Ishikawa (cell line): ENCODE data around the gene EEF2K.

Experiments
- CEBPB ChIP-seq: IDR thresholded peaks from 2 replicates; pipeline ENCODE4 v1.6.1; 2012
- CREB1 ChIP-seq: IDR thresholded peaks from 2 replicates; pipeline ENCODE4 v1.6.1; 2012; ENCODE audit warnings: low read depth
- EGR1 ChIP-seq: IDR thresholded peaks from 2 replicates; pipeline ENCODE4 v1.6.1; 2012
- EP300 ChIP-seq: IDR thresholded peaks from 2 replicates; pipeline ENCODE4 v1.6.1; 2012; ENCODE audit warnings: borderline replicate concordance
- FOXM1 ChIP-seq: IDR thresholded peaks from 2 replicates; pipeline ENCODE4 v1.6.1; 2012; ENCODE audit warnings: low read depth, borderline replicate concordance
- MAX ChIP-seq: IDR thresholded peaks from 2 replicates; pipeline ENCODE4 v1.6.1; 2012
- NFIC ChIP-seq: IDR thresholded peaks from 2 replicates; pipeline ENCODE4 v1.6.1; 2012
- RAD21 ChIP-seq: IDR thresholded peaks from 2 replicates; pipeline ENCODE4 v1.6.1; 2012; ENCODE audit warnings: low read depth
- REST ChIP-seq: IDR thresholded peaks from 2 replicates; pipeline ENCODE4 v1.6.1; 2012; ENCODE audit warnings: low read depth, mild to moderate bottlenecking
- TAF1 ChIP-seq: IDR thresholded peaks from 2 replicates; pipeline ENCODE4 v1.6.1; 2012; ENCODE audit warnings: low read depth, mild to moderate bottlenecking
- TCF12 ChIP-seq: IDR thresholded peaks from 2 replicates; pipeline ENCODE4 v1.6.1; 2012; ENCODE audit warnings: low read depth
- TEAD4 ChIP-seq: IDR thresholded peaks from 2 replicates; pipeline ENCODE4 v1.6.1; 2012
- USF1 ChIP-seq: IDR thresholded peaks from 2 replicates; pipeline ENCODE4 v1.6.1; 2012
- YY1 ChIP-seq: IDR thresholded peaks from 2 replicates; pipeline ENCODE4 v1.6.1; 2012; ENCODE audit warnings: low read depth
- ZBTB7A ChIP-seq: IDR thresholded peaks from 2 replicates; pipeline ENCODE4 v1.6.1; 2012; ENCODE audit warnings: low read depth

EEF2K gene

GRCh38 chr16:22252317-22252716 lies 46.2 kb downstream of the EEF2K start:
- TF ChIP-seq YY1 (no peak), USF1 (no peak), RAD21 (no peak), NFIC (no peak), TAF1 (no peak)

- TF ChIP-seq USF1 (no peak), TCF12 (no peak), CEBPB (no peak), TAF1 (no peak), FOXM1 (no peak), NFIC (no peak), CREB1 (no peak), TEAD4 (no peak), EGR1 (no peak), ZBTB7A (no peak), RAD21 (no peak), REST (no peak)
These were observed 47.2 kb downstream of the EEF2K start for GRCh38 chr16:22253272-22253671.

GRCh38 chr16:22255335-22255734 lies 49.3 kb downstream of the EEF2K start:
- TF ChIP-seq TAF1 (no peak), USF1 (peak; percentile 65)

- no peak for TF ChIP-seq TCF12
- TF ChIP-seq MAX, result no peak
- TF ChIP-seq YY1, result no peak
- TF ChIP-seq EGR1, result no peak
- TF ChIP-seq USF1, result no peak
- no peak for TF ChIP-seq CREB1
- no peak for TF ChIP-seq RAD21
These were observed 51.4 kb downstream of the EEF2K start for GRCh38 chr16:22257440-22257839.

- TF ChIP-seq EP300 (no peak), RAD21 (no peak), REST (no peak), NFIC (no peak), MAX (no peak), TEAD4 (no peak), TCF12 (no peak), ZBTB7A (no peak), CREB1 (no peak), TAF1 (no peak), FOXM1 (no peak), CEBPB (no peak), YY1 (no peak), USF1 (no peak), EGR1 (no peak)
These were observed 54.4 kb downstream of the EEF2K start for GRCh38 chr16:22260490-22260889.

- no peak for TF ChIP-seq MAX
These were observed 56.4 kb downstream of the EEF2K start for GRCh38 chr16:22262460-22262859.
